Frontal cortex (tissue), 4 donors: ENCODE data around the gene CALCB. TPM values are rescaled to one million over a fixed set of nuclear protein-coding genes. Genes with fewer than 3 reads are reported as not detected.

Experiments used
- DNase-seq, 2 donors: peaks; one replicate each; pipeline ENCODE4 v3.0.0; 2012; ENCODE audit warnings: low spot score in 2 of 2
- FAIRE-seq: peaks from 2 replicates; lab custom pipeline; 2012; peaks lifted over from hg19 to GRCh38; lab: Jason Lieb, UNC
- total RNA-seq: library from RNA; depleted of rRNA; stranded (reverse); fragments of >200 nt; gene quantifications from one replicate; pipeline ENCODE4 v1.2.3, GENCODE V29; 2014
- donor health status: control.
- donor health status: control.
- donor health status: control.

CALCB gene
- total RNA-seq, 1 donor from 2014 or later = under 0.01 TPM

DNA sequence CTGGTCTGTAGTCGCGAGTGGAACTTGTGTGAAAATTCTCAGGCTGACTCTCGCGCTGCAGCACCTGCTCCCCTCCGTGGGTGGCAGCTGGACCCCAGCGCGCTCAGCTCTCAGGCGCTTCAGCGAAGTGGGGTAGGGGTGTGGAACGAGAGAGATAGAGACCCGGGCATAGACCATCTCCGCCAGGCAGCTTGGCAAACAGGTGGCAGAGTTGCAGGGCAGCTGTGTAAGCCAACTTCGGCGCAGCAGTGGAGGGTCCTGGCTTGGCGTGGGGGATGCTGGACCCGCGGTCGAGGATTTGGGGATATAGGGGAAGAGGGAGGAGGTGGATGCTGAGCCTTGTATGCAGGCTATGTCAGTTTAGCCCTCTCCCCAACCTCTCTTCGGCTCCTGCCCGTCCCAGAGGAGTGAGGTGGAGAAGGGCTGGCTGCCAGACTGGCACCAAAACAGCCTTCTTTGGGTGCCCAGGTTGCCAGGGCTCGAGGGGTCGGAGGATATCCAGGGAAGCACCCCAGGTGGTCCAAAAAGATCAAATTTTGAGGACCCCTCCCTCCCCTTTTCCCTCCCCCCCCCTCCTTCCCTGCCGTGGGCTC, 746 bp upstream of the CALCB start:
- no peak for FAIRE-seq
- no peak for DNase-seq

DNA sequence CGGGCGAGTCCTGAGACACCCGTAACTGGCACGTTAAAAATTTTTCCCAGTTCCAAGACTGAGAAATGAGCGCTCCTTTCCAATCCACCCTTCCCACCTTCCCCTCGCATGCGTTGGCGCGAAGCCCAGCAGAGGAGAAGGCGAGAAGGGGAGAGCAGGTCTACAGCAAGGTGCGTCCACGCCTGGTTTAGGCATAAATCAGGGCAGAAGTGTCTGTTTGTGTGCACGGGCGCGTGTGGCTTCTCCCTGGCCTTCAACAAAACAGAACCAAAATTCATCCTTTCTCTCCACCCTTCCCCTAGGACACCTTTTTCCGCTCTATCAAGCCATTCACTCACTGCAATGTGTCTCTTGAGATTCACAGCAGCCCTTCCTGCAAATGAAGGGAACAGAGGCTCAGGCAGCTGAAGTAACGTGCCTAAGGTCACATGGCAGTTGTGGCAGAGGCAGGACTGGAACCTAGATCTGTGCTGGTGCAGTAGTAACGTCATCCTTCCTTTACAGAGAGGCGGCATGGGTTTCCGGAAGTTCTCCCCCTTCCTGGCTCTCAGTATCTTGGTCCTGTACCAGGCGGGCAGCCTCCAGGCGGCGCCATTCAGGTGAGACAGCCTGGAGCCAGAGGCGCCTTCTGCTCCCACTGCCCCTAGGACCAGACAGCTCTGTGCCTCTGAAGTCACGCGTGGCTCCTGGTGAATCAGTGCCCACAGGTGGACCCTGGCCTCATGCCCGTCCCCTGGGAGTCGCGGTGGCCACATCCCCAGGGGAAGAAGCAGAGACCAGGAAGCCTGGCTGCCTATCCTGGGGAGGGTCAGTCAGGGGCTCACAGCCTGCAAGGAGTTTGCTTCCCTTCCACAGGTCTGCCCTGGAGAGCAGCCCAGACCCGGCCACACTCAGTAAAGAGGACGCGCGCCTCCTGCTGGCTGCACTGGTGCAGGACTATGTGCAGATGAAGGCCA, 1.1 kb downstream of the CALCB start:
- FAIRE-seq (no peak), DNase-seq (peak in 1 of 2 donors; percentile 39)

DNA sequence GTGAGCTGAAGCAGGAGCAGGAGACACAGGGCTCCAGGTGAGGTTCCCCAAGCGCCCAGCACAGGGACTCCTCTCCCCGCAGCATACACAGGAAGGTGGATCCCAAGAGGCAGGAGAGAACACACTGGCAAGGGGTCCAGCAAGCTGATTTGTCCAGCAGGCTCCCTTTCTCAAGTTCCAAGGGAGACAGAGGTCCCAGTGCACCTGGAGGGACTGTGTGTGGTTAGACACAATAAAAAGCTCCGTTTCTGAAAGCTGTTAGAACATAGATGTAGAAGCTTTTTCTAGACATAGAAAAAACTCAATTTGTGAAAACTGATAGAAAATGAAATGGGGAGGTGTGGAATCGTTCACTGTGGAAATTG, 1.8 kb downstream of the CALCB start:
- no peak for FAIRE-seq
- DNase-seq = no peak

DNA sequence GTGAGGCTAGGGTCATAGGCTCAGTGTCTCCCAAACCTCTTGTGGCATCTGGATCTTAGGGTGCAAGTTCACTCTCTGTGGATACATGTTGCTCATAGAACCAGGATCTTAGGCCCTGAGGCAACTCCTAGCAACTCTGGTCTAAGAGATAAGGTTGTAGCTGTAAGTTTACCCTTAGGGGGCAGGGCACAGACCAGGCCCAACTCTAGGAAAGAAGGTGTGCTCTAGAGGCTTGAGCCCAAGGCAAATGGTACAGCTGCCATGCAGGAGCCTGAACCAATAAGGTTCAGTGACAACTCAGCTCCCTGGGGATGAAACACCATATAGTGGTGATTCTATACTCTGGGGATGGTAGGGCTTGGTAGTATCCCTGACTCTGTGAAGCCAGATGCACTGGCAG, 17.8 kb downstream of the CALCB start:
- DNase-seq (no peak), FAIRE-seq (no peak)

DNA sequence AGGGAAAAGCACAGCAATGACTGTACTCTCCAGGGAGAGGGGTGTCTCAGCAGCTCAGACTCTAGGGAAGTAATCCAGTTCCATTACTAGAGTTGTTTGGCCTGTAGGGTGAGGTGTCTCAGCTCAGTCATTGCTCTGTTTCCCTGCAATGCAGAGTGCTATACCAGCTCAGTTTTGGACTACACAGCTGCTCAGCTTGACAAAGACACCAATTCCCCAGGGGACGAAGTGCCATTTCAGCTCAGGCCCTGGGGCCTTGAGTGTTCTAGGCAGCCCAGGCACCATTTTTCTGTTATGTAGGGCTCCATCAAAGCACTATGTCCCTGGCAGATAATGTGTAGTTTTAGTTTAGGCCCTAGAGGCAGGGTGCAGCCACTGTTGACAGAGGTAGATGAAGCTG, 18.2 kb downstream of the CALCB start:
- FAIRE-seq (no peak), DNase-seq (no peak)

DNA sequence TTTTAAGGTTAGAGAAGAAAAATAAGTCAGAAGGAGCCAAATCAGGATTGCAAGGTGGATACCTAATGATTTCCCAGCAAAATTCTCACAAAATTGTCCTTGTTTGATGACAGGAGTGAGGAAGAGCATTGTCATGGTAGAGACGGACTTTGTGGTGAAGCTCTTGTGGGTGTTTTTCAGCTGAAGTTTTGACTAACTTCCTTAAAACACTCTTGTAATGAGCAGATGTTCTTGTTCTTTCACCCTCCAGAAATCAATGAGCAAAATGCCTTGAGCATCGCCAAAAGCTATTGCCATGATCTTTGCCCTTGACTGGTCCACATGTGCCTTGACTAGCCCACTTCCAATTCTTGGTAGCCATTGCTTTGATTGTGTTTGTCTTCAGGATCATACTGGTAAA, 20.0 kb downstream of the CALCB start:
- DNase-seq = no peak
- FAIRE-seq = no peak

DNA sequence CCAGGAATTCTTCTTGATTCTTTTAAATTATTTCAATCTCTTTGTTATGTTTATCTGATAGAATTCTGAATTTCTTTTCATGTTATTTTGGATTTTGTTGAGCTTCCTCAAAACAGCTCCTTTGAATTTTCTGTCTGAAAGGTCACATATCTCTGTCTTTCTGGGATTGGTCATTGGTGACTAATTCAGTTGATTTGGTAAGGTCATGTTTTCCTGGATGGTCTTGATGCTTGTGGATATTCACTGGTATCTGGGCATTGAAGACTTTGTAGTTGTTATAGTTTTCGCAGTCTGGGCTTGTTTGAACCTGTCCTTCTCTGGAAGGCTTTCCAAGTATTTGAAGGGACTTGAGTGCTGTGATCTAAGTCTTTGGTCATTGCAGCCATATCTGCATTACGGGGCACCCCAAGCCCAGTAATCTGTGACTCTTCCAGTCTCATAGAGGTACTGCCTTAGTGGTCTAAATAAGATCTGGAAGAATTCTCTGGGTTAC, 22.4 kb downstream of the CALCB start:
- no peak for DNase-seq
- no peak for FAIRE-seq

DNA sequence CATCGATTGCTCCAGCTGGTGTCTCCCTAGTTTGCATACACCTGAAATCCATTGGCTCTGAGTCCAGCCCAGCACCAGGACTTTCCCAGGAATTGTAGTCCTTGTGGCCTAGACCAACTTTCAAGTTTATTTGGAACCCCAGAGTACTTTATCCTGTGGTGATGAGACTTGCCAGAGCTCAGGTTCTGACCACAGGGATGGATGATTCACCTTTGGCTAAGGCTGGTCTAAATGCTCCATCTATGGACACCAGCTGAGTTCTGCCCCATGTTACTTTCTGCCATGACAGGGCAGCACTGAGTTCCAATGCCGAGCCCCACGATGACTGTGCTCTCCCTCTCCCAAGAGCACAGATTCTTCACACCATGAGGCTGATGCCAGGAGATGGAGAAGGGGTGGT, 24.0 kb downstream of the CALCB start:
- DNase-seq = no peak
- FAIRE-seq = no peak

DNA sequence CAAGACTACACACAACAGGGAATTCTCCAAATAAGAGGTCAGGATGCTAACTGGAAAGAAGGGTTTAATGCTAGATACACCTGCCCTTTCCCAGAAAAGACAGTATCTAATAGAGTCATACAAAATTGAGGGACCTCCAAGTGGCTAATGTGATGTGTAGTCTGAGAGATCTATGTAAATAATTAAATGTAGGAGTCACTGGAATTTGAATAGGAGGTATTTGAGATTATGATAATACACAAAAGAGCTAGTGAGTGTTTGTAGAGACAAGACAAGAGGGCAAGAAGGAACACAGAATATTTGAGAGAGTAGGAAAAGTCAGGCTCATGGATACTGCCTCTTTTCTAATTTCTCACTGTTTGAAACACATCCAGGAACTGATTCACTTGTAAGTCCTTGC, 25.9 kb downstream of the CALCB start:
- DNase-seq = no peak
- no peak for FAIRE-seq

DNA sequence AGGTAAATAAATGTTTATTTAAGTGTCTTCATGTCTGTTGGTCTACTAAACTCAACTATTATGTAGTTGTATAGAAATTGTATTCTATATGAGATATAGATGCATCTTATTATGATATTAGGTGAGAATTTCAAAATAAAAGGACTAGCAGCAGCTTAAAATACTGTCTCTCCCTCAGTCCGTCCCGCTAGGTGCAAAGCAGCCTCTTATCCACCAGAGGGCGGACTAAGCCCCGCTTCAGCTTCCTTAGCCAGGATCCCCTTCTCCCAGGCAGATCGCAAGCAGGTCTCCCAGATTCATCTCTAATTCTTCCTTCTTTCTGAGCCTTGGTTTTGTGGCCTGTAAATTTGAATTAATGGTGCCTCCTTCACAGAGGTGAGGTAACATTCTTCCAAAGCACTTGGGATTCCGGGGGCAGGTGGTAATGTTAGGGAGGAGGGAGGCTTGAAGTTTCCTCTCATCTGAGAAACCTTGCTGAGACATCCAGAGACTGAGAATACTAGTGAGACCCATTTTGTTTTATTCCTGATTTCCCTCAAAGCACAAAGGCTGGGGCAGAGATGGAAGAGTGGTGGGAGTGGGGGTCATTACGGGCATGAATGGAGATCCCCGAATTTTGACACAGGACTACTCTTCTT, 27.8 kb downstream of the CALCB start:
- peak in 1 of 2 donors; percentile 46 for DNase-seq
- no peak for FAIRE-seq

DNA sequence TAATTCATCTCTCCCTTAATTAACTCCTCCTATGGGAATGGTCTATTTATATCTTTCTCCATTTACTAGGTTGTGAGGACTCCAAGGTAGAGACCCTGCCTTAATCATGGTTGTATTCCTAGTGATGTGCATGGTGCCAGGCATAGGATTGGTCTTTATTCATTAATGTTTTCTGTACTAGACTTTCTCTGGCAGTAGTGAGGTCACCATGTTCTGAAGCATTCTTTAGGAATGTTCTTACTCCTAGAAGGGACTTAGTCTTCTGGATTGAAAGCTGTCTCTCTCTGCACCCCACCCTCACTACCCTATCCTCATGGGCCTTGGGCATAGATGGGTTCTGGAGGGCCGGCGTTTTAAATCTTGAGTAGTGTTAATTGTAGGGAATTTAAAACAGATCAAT, 30.8 kb downstream of the CALCB start:
- no peak for FAIRE-seq
- no peak for DNase-seq

DNA sequence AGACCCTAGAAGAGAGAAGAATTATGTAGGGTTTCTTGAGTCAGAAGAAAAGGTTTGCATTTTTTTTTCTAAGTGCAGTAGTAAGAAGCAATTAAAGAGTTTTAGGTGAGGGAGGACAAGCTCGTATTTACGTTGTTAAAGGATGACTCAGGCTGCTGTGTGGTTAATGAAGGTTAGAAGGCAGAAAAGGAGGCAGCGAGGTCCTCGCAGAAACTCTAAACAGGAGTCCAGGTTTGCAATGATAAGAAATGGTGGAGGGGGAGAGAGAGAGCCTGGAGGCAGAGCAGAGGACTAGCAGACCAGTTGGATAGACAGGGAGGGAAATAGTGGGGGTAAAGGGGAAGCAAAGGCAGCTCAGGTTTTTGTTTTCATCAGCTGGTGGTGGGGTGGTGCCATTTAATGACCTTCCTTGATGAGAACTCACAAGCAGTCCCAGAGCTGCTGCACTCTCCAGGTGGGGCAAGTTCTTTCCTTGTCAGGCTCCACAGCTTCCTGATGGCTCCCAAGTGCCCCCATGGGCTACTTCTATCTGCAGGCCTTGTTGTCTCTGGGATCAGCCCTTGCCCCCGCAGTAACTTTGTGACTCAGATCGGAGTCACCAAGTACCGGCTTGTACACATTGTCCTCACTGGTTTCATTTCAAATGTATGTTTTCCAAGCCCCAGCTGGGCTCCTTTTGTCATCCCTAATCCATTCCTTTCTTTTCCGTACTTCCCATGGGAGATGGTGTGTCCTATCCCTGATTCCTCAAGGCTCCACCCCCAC, 33.0 kb downstream of the CALCB start:
- DNase-seq (no peak), FAIRE-seq (no peak)

DNA sequence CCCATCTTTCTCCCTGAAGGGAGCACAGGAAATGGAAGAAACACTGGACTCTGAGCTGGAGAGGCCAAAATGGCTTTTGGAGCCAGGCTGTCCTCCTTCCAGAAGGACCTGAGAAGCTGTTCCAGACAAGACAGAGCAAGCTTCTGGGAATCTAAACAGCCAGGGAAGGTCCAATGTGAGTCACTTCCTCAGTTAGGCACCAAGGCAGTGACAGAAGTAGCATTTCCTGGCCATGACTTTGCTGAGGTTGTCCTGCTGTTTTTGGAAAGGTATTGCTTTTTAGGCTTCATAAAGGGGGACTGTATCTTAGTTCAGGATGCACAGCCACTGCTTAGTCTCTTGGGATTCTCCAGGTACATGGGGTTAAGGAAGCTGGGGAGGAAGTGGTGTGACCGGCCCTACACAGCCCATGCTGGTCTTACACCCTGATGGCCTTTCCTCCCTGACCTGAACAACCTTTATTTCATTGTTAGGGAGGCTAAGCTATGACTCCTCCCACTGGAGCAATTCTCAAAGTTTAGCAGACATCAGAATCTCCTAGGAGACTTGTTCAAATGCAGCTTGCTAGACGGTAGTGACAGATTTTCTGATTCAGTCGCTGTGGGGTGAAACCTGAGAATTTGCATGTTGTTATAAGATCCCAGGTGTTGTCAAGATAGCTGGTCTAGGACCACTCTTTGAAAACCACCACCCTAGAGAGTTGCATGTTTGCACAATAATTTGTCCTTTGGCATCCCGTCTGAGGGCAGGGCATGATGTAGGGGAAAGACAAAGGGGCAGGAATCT, 34.5 kb downstream of the CALCB start:
- DNase-seq (no peak), FAIRE-seq (no peak)

DNA sequence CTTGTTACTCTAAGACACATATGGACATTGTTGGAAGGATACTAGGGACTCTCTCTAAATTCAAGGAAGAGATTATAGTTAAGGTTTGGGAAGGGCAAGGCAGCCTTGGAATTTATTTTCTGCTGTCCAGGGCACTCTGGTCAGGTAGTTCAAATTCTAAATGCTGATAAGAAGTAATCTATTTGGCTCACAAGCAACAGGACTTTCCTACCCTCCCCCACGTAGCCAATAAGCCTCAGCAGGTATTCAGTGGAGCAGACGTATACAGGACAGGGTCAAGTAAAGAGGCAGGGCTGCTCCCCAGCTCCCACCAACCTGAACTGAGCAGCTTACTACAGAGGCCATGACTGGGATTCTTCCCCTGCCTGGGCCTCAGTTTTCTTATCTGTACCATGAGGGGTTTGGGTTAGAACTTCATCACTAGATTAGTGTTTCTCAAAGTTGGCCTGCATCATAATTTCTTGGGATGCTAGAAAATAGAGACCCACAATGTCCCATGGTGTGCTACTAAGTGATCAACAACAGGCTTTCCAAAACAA, 35.3 kb downstream of the CALCB start:
- no peak for DNase-seq
- no peak for FAIRE-seq

DNA sequence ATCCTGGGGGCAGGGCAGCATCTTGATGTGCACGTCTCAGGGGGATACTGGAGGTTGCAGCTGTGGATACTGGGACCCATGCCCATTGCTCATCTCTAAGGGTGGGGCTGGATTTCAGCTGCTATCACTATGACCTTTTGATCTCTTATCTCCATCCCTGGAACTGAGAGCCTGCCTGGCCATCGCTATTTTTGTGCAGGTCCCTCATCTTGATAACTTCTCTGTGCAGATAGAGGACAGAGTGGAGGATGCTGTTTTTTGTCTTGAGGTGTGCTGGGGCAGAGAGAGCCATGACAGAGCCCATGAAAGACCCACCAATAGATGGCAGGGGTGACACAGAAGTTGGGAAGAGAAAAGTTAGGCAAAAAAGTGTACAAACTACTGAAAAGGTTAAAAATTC, 36.2 kb downstream of the CALCB start:
- DNase-seq = no peak
- FAIRE-seq = no peak

DNA sequence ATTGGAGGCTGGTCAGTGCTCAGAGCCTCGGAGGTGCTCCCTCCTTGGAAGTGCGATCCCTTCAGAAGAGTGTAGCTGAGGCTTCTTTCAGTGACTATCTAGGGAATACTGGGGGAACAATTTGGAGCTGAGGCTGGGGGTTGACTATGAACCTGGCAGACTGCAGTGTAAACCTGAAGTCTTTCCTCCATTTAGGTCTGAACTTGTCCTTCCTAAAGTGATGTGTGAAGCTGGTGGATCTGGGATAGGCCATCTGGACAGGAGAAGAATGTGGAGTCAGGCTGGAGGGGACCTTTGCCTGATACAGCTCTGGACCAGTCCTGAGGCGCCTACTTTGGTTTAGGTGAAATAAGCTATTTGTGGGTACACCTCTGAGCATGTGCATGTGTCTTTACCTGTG, 37.8 kb downstream of the CALCB start:
- FAIRE-seq = no peak
- DNase-seq = no peak

DNA sequence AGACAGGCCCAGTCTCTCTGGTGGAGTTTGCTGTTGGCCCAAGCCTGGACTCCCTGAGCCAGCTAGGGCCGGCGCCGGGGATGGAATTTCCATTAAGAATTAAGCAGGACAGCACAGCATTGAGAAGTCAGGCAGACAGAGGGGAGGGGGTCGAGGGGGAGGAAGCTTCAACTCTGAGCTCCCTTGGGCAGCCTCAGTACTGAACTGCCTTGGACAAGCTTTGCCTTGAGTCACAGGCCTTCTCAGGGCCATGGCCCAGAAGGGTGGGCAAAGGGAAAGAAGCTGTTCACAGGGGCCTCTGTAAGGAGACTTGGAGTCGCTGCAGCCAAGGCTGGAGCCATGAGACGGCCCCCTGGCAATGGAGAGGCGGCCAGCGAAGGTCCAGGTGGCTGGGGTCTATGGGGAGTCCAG, 38.7 kb downstream of the CALCB start:
- no peak for DNase-seq
- no peak for FAIRE-seq

DNA sequence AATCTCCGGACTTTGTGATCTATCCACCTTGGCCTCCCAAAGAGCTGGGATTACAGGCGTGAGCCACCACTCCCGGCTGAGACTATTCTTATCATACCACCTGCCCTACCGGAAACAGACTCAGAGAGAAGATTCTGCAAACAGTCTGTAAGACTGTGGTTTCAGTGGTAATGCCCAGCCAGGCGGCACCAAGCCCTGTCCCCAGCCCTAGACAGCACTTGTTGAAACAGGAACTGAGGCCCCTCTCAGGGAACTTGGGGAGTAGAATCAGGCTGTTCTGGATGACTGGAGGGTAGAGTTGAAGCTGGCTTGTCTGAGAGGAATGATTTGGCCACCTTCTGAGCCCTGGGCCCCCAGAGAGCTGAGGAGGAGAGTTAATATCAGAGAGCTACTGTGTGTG, 40.0 kb downstream of the CALCB start:
- DNase-seq (no peak), FAIRE-seq (no peak)
